Midbrain (tissue), 1 donor: ENCODE results near the gene CPA5.

Experiments used
- DNase-seq: peaks from one replicate; lab custom pipeline; 2025; lab: John Stamatoyannopoulos, UW

CPA5 gene

GRCh38 chr7:130379019-130379418, 34.4 kb downstream of the CPA5 start:
- no peak for DNase-seq

GRCh38 chr7:130379532-130379920, 34.9 kb downstream of the CPA5 start:
- DNase-seq, result no peak

GRCh38 chr7:130379921-130380860, 35.6 kb downstream of the CPA5 start, which contains the start of gene CPA1:
CPA1 (plus strand) TSS chr7:130380494; CDS start chr7:130380521, 27 bp downstream.
- no peak for DNase-seq

- DNase-seq, result no peak
Measured at GRCh38 chr7:130380861-130381455, 36.3 kb downstream of the CPA5 start.

- DNase-seq, result no peak
Measured at GRCh38 chr7:130381468-130382312, 37.1 kb downstream of the CPA5 start.

- no peak for DNase-seq
Measured at GRCh38 chr7:130383187-130383980, 38.8 kb downstream of the CPA5 start.

GRCh38 chr7:130384371-130384801, 39.8 kb downstream of the CPA5 start:
- DNase-seq, result no peak

GRCh38 chr7:130384841-130385599, 40.4 kb downstream of the CPA5 start:
- DNase-seq, result no peak

- DNase-seq, result no peak
Measured at GRCh38 chr7:130385600-130386066, 41.0 kb downstream of the CPA5 start.

- no peak for DNase-seq
Measured at GRCh38 chr7:130386876-130387275, 42.3 kb downstream of the CPA5 start.

GRCh38 chr7:130387306-130387627, 42.7 kb downstream of the CPA5 start:
- DNase-seq, result no peak

GRCh38 chr7:130387628-130388403, 43.2 kb downstream of the CPA5 start:
- no peak for DNase-seq

- DNase-seq, result no peak
Measured at GRCh38 chr7:130388671-130389070, 44.1 kb downstream of the CPA5 start.

- no peak for DNase-seq
Measured at GRCh38 chr7:130390486-130390885, 45.9 kb downstream of the CPA5 start.

GRCh38 chr7:130393101-130393561, 48.5 kb downstream of the CPA5 start:
- no peak for DNase-seq

GRCh38 chr7:130393841-130394411, 49.3 kb downstream of the CPA5 start:
- DNase-seq, result no peak

GRCh38 chr7:130394421-130395195, 50.0 kb downstream of the CPA5 start:
- DNase-seq, result no peak

- DNase-seq, result no peak
Measured at GRCh38 chr7:130395421-130395820, 50.8 kb downstream of the CPA5 start.

GRCh38 chr7:130396109-130396508, 51.5 kb downstream of the CPA5 start:
- no peak for DNase-seq
